DND-41 (cell line): Measurements from ENCODE around the gene UPF1.

ENCODE experiments used
- ATAC-seq: fragments of 200-7000 bp; cut with Tn5 transposase; 3 replicates; pipeline ENCODE4 v1.9.1; 2021; ENCODE audit warnings: low read depth; ENCODE audit not compliant: insufficient read depth
- DNase-seq: peaks from one replicate; pipeline ENCODE4 v3.0.0-alpha.2; 2020
- H2AFZ ChIP-seq: 2 replicates; pipeline ENCODE4 v1.6.0; 2012; ENCODE audit warnings: low read depth, low read length
- H3K27ac ChIP-seq: 2 replicates; pipeline ENCODE4 v1.5.1; 2012; ENCODE audit warnings: low read length, inconsistent platforms
- H3K27me3 ChIP-seq: fragments of 200-600 bp; sonication (generic); 2 replicates; pipeline ENCODE4 v1.6.0; 2012; ENCODE audit warnings: low read length, mild to moderate bottlenecking, inconsistent platforms; ENCODE audit not compliant: insufficient read depth, poor library complexity
- H3K36me3 ChIP-seq: 2 replicates; pipeline ENCODE4 v1.5.1; 2012; ENCODE audit warnings: low read length, inconsistent platforms; ENCODE audit not compliant: insufficient read depth
- H3K4me1 ChIP-seq: 2 replicates; pipeline ENCODE4 v1.5.1; 2012; ENCODE audit warnings: mild to moderate bottlenecking, low read length; ENCODE audit not compliant: insufficient read depth
- H3K4me2 ChIP-seq: 2 replicates; pipeline ENCODE4 v1.6.0; 2012; ENCODE audit warnings: mild to moderate bottlenecking, moderate library complexity, low read length, inconsistent platforms; ENCODE audit not compliant: insufficient read depth
- H3K4me3 ChIP-seq, 2 experiments: fragments of 200-600 bp in 1 of 2; shearing (Covaris generic) in 1 of 2; 2 replicates each; pipeline ENCODE4 v1.5.1; 2012 to 2016; ENCODE audit warnings: inconsistent platforms in 2 of 2, low read length in 2 of 2, mild to moderate bottlenecking in 2 of 2, low read depth in 1 of 2, moderate library complexity in 1 of 2
- H3K79me2 ChIP-seq: 2 replicates; pipeline ENCODE4 v1.6.0; 2012; ENCODE audit warnings: low read length, inconsistent platforms; ENCODE audit not compliant: insufficient read depth
- H3K9ac ChIP-seq: 2 replicates; pipeline ENCODE4 v1.6.0; 2012; ENCODE audit warnings: low read depth, mild to moderate bottlenecking, inconsistent platforms, low read length, moderate library complexity
- H3K9me3 ChIP-seq: 2 replicates; pipeline ENCODE4 v1.5.1; 2012; ENCODE audit warnings: low read length, moderate library complexity, mild to moderate bottlenecking, inconsistent platforms; ENCODE audit not compliant: insufficient read depth, severe bottlenecking
- H4K20me1 ChIP-seq: 2 replicates; pipeline ENCODE4 v1.6.0; 2012; ENCODE audit warnings: low read length; ENCODE audit not compliant: insufficient read depth
- CTCF ChIP-seq: IDR thresholded peaks from 2 replicates; pipeline ENCODE4 v1.5.1; 2012; ENCODE audit warnings: borderline replicate concordance, low read length, moderate library complexity, mild to moderate bottlenecking; ENCODE audit not compliant: poor library complexity, severe bottlenecking; ENCODE audit errors: extremely low read depth
- EZH2 ChIP-seq: IDR thresholded peaks from 3 replicates; pipeline ENCODE4 v1.6.1; 2012; ENCODE audit warnings: borderline replicate concordance, low read depth, mild to moderate bottlenecking, moderate library complexity, low read length, inconsistent platforms; ENCODE audit not compliant: severe bottlenecking

The UPF1 gene

GRCh38 chr19:18904334-18905057 lies 72.7 kb downstream of the UPF1 start:
- Histone ChIP-seq H3K9ac (no peak overlapping the region), H2AFZ (no peak overlapping the region), H4K20me1 (peaks cover 29% of the 10 kb centered on the region), H3K36me3 (peaks cover 83% of the 10 kb centered on the region), H3K4me2 (no peak overlapping the region), H3K79me2 (no peaks in the 10 kb centered on the region), H3K27ac (no peak overlapping the region), H3K4me1 (no peaks in the 10 kb centered on the region), H3K4me3 (no peak overlapping the region), H3K27me3 (no peaks in the 10 kb centered on the region), H3K9me3 (no peaks in the 10 kb centered on the region)
- ATAC-seq = no peak
- no peak for DNase-seq
- TF ChIP-seq EZH2 (no peak), CTCF (no peak)

GRCh38 chr19:18905058-18905456 lies 73.3 kb downstream of the UPF1 start:
- ATAC-seq = no peak
- Histone ChIP-seq H3K27me3 (no peaks in the 10 kb centered on the region), H3K27ac (no peak overlapping the region), H3K36me3 (peaks cover 82% of the 10 kb centered on the region), H3K4me1 (no peaks in the 10 kb centered on the region), H3K9me3 (no peaks in the 10 kb centered on the region), H3K79me2 (no peaks in the 10 kb centered on the region), H4K20me1 (peaks cover 30% of the 10 kb centered on the region), H2AFZ (no peak overlapping the region), H3K4me3 (no peak overlapping the region), H3K4me2 (no peak overlapping the region), H3K9ac (no peak overlapping the region)
- no peak for DNase-seq
- TF ChIP-seq CTCF (no peak), EZH2 (no peak)

- Histone ChIP-seq H4K20me1 (peaks cover 29% of the 10 kb centered on the region), H2AFZ (no peak overlapping the region), H3K4me1 (no peaks in the 10 kb centered on the region), H3K4me3 (no peak overlapping the region), H3K36me3 (peaks cover 81% of the 10 kb centered on the region), H3K4me2 (no peak overlapping the region), H3K9ac (no peak overlapping the region), H3K27ac (no peak overlapping the region), H3K79me2 (no peaks in the 10 kb centered on the region), H3K27me3 (no peaks in the 10 kb centered on the region), H3K9me3 (no peaks in the 10 kb centered on the region)
- peak; percentile 20; the same call in 1 of the 3 replicates for ATAC-seq
- TF ChIP-seq EZH2 (no peak), CTCF (no peak)
- peak; percentile 17 for DNase-seq
Observed at GRCh38 chr19:18905513-18906236, 73.9 kb downstream of the UPF1 start.
